SK-N-SH (cell line): ENCODE results near the gene KLHL21.

Source experiments
- CTCF ChIP-seq: fragments of 200-600 bp; sonication (generic); IDR thresholded peaks from 2 replicates; pipeline ENCODE4 v1.6.1; 2017; ENCODE audit warnings: antibody characterized with exemption, mild to moderate bottlenecking, moderate library complexity
- EZH2phosphoT487 ChIP-seq: fragments of 200-600 bp; sonication (generic); IDR thresholded peaks from 2 replicates; pipeline ENCODE4 v1.6.1; 2017; ENCODE audit warnings: low read depth, mixed run types, mild to moderate bottlenecking, antibody characterized with exemption, moderate library complexity, borderline replicate concordance
- GABPA ChIP-seq: IDR thresholded peaks from 2 replicates; pipeline ENCODE4 v1.4.0; 2012; ENCODE audit warnings: low read depth, mild to moderate bottlenecking
- IRF3 ChIP-seq: fragments of 150-350 bp; IDR thresholded peaks from 2 replicates; pipeline ENCODE4 v1.6.1; 2016; ENCODE audit warnings: mild to moderate bottlenecking, low read depth, low read length
- MAX ChIP-seq: IDR thresholded peaks from 2 replicates; pipeline ENCODE4 v1.4.0; 2012; ENCODE audit warnings: low read depth
- NRF1 ChIP-seq: IDR thresholded peaks from 2 replicates; pipeline ENCODE4 v1.6.1; 2012; ENCODE audit warnings: low read depth, mild to moderate bottlenecking, low read length
- POLR2AphosphoS5 ChIP-seq: IDR thresholded peaks from 2 replicates; pipeline ENCODE4 v1.6.1; 2012; ENCODE audit warnings: low read depth, low read length
- REST ChIP-seq: IDR thresholded peaks from 2 replicates; pipeline ENCODE4 v1.6.1; 2012; ENCODE audit warnings: mild to moderate bottlenecking, low read depth, low read length, moderate library complexity
- RFX5 ChIP-seq: IDR thresholded peaks from 2 replicates; pipeline ENCODE4 v1.6.1; 2012; ENCODE audit warnings: mild to moderate bottlenecking, improper control_type of control experiment, low read length
- SIN3A ChIP-seq: IDR thresholded peaks from 2 replicates; pipeline ENCODE4 v1.6.1; 2012; ENCODE audit warnings: low read depth, mild to moderate bottlenecking, low read length, moderate library complexity, borderline replicate concordance
- SMC3 ChIP-seq: IDR thresholded peaks from 2 replicates; pipeline ENCODE4 v1.6.1; 2012; ENCODE audit warnings: low read depth, low read length, improper control_type of control experiment
- TEAD4 ChIP-seq: IDR thresholded peaks from 2 replicates; pipeline ENCODE4 v1.4.0; 2012; ENCODE audit warnings: mild to moderate bottlenecking, borderline replicate concordance; ENCODE audit not compliant: insufficient read depth

GRCh38 chr1:6596886-6597776 lies 5.5 kb downstream of the KLHL21 start:
- TF ChIP-seq CTCF (no peak), SMC3 (no peak), GABPA (no peak), IRF3 (no peak), NRF1 (no peak), POLR2AphosphoS5 (no peak), SIN3A (no peak), EZH2phosphoT487 (no peak), RFX5 (no peak), REST (no peak), MAX (no peak), TEAD4 (no peak)
